Smooth muscle cell (in vitro differentiated cells): ENCODE data around the gene DSC1. TPM values are rescaled to one million over a fixed set of nuclear protein-coding genes. Genes with fewer than 3 reads are reported as not detected.
"Not testable (repeated sequence)": the region's sequence is repeated elsewhere in the genome, so short reads cannot be mapped to it uniquely, and the experiment has no call there.

Experiments used
- DNase-seq: peaks from one replicate; lab custom pipeline; 2025; ENCODE audit not compliant: unreplicated experiment; lab: John Stamatoyannopoulos, UW
- H2AFZ ChIP-seq: fragments of 200-600 bp; sonication (generic); 2 replicates; pipeline ENCODE4 v1.6.0; 2016; ENCODE audit warnings: antibody characterized with exemption, low read depth, mild to moderate bottlenecking
- H3F3A ChIP-seq: fragments of 200-600 bp; sonication (generic); 2 replicates; pipeline ENCODE4 v1.6.0; 2017; ENCODE audit warnings: antibody characterized with exemption, low read depth
- H3K27ac ChIP-seq: fragments of 200-600 bp; sonication (generic); 2 replicates; pipeline ENCODE4 v1.5.1; 2016; ENCODE audit warnings: low read depth, mild to moderate bottlenecking
- H3K27me3 ChIP-seq: fragments of 200-600 bp; sonication (generic); 2 replicates; pipeline ENCODE4 v1.6.1; 2016; ENCODE audit warnings: low read depth, mild to moderate bottlenecking
- H3K36me3 ChIP-seq: fragments of 200-600 bp; sonication (generic); 2 replicates; pipeline ENCODE4 v1.5.1; 2016; ENCODE audit warnings: low read depth
- H3K4me1 ChIP-seq: fragments of 200-600 bp; sonication (generic); 2 replicates; pipeline ENCODE4 v1.5.1; 2016; ENCODE audit warnings: low read depth
- H3K4me2 ChIP-seq: fragments of 200-600 bp; sonication (generic); 2 replicates; pipeline ENCODE4 v1.6.0; 2016; ENCODE audit warnings: mild to moderate bottlenecking
- H3K4me3 ChIP-seq: fragments of 200-600 bp; sonication (generic); 2 replicates; pipeline ENCODE4 v1.5.1; 2016; ENCODE audit warnings: mild to moderate bottlenecking
- H3K79me2 ChIP-seq: fragments of 200-600 bp; sonication (generic); 2 replicates; pipeline ENCODE4 v1.6.0; 2016; ENCODE audit warnings: low read depth, mild to moderate bottlenecking
- H3K9ac ChIP-seq: fragments of 200-600 bp; sonication (generic); 2 replicates; pipeline ENCODE4 v1.6.0; 2016; ENCODE audit warnings: low read depth
- H3K9me3 ChIP-seq: fragments of 200-600 bp; sonication (generic); replicated peaks from 2 replicates; pipeline ENCODE4 v1.5.1; 2016; ENCODE audit warnings: low read depth
- H4K20me1 ChIP-seq: fragments of 200-600 bp; sonication (generic); 2 replicates; pipeline ENCODE4 v1.6.0; 2016; ENCODE audit warnings: low read depth
- WGBS: methylation state at CpG from one replicate; pipeline ENCODE4 v1.1.7; 2016; ENCODE audit warnings: low lambda C conversion rate; 5-methylcytosine and 5-hydroxymethylcytosine counted together
- polyA plus RNA-seq: library from polyadenylated mRNA; unstranded; fragments of >200 nt; fragmentation: Nextera tagmentation; extraction: Ambion mirVana; gene quantifications from 2 replicates; pipeline ENCODE4 v1.2.1, GENCODE V29; 2016
- total RNA-seq: library from RNA; depleted of rRNA; stranded (reverse); fragments of >200 nt; gene quantifications from 2 replicates; pipeline ENCODE4 v1.2.3, GENCODE V29; 2014
- TF ChIP-seq, protein P1 (sequence below): fragments of 200-600 bp; sonication (generic); IDR thresholded peaks from 2 replicates; pipeline ENCODE4 v1.5.1; 2017; ENCODE audit warnings: borderline replicate concordance, mild to moderate bottlenecking, antibody characterized with exemption; ENCODE audit not compliant: insufficient read depth, poor library complexity, severe bottlenecking

The DSC1 gene
- total and polyA plus RNA-seq, 2 experiments from 2014 or later = 5.0 to 54.7 TPM

GRCh38 chr18:31125878-31126277 lies 36.8 kb downstream of the DSC1 start:
- no peak overlapping the region for H3K27ac ChIP-seq
- DNase-seq = no peak
- H3K9ac ChIP-seq = no peak overlapping the region
- no peak overlapping the region for H2AFZ ChIP-seq
- no peaks in the 10 kb centered on the region for H3K79me2 ChIP-seq
- no peak overlapping the region for H3K4me3 ChIP-seq
- H3K9me3 ChIP-seq = no peaks in the 10 kb centered on the region
- H3F3A ChIP-seq = no peaks in the 10 kb centered on the region
- 84% methylated on average over 1 of the region's 1 CpG for WGBS
- H3K4me2 ChIP-seq = no peak overlapping the region
- TF ChIP-seq, protein P1, sequence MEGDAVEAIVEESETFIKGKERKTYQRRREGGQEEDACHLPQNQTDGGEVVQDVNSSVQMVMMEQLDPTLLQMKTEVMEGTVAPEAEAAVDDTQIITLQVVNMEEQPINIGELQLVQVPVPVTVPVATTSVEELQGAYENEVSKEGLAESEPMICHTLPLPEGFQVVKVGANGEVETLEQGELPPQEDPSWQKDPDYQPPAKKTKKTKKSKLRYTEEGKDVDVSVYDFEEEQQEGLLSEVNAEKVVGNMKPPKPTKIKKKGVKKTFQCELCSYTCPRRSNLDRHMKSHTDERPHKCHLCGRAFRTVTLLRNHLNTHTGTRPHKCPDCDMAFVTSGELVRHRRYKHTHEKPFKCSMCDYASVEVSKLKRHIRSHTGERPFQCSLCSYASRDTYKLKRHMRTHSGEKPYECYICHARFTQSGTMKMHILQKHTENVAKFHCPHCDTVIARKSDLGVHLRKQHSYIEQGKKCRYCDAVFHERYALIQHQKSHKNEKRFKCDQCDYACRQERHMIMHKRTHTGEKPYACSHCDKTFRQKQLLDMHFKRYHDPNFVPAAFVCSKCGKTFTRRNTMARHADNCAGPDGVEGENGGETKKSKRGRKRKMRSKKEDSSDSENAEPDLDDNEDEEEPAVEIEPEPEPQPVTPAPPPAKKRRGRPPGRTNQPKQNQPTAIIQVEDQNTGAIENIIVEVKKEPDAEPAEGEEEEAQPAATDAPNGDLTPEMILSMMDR = no peak
- H3K27me3 ChIP-seq = no peaks in the 10 kb centered on the region
- H4K20me1 ChIP-seq = no peaks in the 10 kb centered on the region
- H3K36me3 ChIP-seq = no peaks in the 10 kb centered on the region
- H3K4me1 ChIP-seq = no peaks in the 10 kb centered on the region

- H3K9ac ChIP-seq, H3K27me3 ChIP-seq, H2AFZ ChIP-seq, H3K9me3 ChIP-seq, H3F3A ChIP-seq, H3K27ac ChIP-seq, H3K4me3 ChIP-seq, H3K4me2 ChIP-seq, H3K36me3 ChIP-seq, H4K20me1 ChIP-seq, DNase-seq, H3K4me1 ChIP-seq, H3K79me2 ChIP-seq: not testable (repeated sequence)
- WGBS = 97% methylated on average over 2 of the region's 2 CpGs
Measured at GRCh38 chr18:31123125-31123524, 39.5 kb downstream of the DSC1 start.

- DNase-seq = no peak
- H2AFZ ChIP-seq = no peak overlapping the region
- no peak overlapping the region for H3K27ac ChIP-seq
- no peaks in the 10 kb centered on the region for H3F3A ChIP-seq
- H3K36me3 ChIP-seq = no peaks in the 10 kb centered on the region
- H3K27me3 ChIP-seq = no peaks in the 10 kb centered on the region
- H3K9me3 ChIP-seq = no peaks in the 10 kb centered on the region
- no peaks in the 10 kb centered on the region for H4K20me1 ChIP-seq
- H3K4me1 ChIP-seq = no peaks in the 10 kb centered on the region
- no peak overlapping the region for H3K9ac ChIP-seq
- WGBS = 83% methylated on average over 2 of the region's 2 CpGs
- TF ChIP-seq, protein P1 = no peak
- H3K4me3 ChIP-seq = no peak overlapping the region
- H3K79me2 ChIP-seq = no peaks in the 10 kb centered on the region
- no peak overlapping the region for H3K4me2 ChIP-seq
Measured at GRCh38 chr18:31120594-31120993, 42.1 kb downstream of the DSC1 start.

DNA sequence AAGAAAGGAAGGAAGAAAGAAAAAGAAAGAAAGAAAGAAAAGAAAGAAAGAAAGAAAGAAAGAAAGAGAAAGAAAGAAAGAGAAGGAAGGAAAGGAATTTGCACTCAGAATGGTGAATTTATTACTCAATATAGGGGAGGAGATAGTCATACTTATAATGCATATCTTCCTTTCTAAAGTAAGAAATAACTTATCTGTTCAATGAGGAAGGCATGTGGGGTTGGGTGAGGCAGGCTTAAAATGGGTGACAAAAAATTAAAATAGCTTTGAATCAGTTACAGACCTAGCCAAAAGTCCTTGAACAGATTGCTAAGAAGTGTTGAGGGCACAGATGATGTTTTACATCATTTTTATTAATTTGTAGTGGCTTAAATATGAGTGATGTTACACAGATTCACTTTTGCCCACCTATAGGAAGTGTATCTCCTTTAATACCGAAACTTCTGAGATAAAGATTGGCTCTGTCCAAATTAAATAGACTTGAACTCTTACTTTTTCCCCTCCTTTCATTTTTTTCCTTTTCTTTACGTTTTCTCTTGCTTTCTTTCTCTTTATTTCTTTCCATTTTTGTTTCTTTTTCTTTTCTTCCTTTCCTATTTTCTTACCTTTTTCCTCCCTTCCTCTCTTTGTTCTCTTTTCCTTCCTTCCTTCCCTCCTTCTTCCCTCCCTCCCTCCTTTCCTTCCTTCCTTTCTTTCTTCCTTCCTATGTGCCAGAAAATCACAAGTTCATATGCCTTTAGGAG lies 45.6 kb downstream of the DSC1 start:
- DNase-seq = no peak
- TF ChIP-seq, protein P1 = no peak
- no peak overlapping the region for H3K27ac ChIP-seq
- no peak overlapping the region for H3K4me2 ChIP-seq
- H3K36me3 ChIP-seq = no peaks in the 10 kb centered on the region
- H3K4me1 ChIP-seq = no peaks in the 10 kb centered on the region
- H3K27me3 ChIP-seq = no peaks in the 10 kb centered on the region
- H3K9me3 ChIP-seq = no peaks in the 10 kb centered on the region
- no peak overlapping the region for H3K9ac ChIP-seq
- H3K4me3 ChIP-seq = no peak overlapping the region
- no peaks in the 10 kb centered on the region for H3K79me2 ChIP-seq
- no peak overlapping the region for H2AFZ ChIP-seq
- WGBS = 87% methylated on average over 2 of the region's 2 CpGs
- no peaks in the 10 kb centered on the region for H4K20me1 ChIP-seq
- no peaks in the 10 kb centered on the region for H3F3A ChIP-seq
